Calu3 (cell line): ENCODE results near the gene PTGFRN. TPM values are rescaled to one million over a fixed set of nuclear protein-coding genes. Genes with fewer than 3 reads are reported as not detected.

Experiments
- BruUV-seq: library from RNA; stranded (reverse); fragments of 400-500 nt; replicated peaks from 2 replicates; lab custom pipeline; 2021; lab: Mats Ljungman, UMichigan
- CTCF ChIA-PET: fragments of 300-600 bp; sonication (Branson Sonifier 250); formaldehyde crosslinking; loops from one replicate; lab custom pipeline; 2022; ENCODE audit warnings: antibody characterized with exemption; lab: Charles Lee
- DNase-seq: peaks from one replicate; pipeline ENCODE4 v3.0.0; 2022
- H3K27ac Mint-ChIP-seq: one replicate; pipeline ENCODE4 v1.8.0; 2022; ENCODE audit warnings: mixed read lengths; ENCODE audit not compliant: unreplicated experiment
- H3K27me3 Mint-ChIP-seq: one replicate; pipeline ENCODE4 v1.8.0; 2022; ENCODE audit warnings: mixed read lengths; ENCODE audit not compliant: unreplicated experiment
- H3K36me3 Mint-ChIP-seq: one replicate; pipeline ENCODE4 v1.8.0; 2022; ENCODE audit warnings: mild to moderate bottlenecking, moderate library complexity, mixed read lengths; ENCODE audit not compliant: insufficient read depth, unreplicated experiment
- H3K4me1 Mint-ChIP-seq: one replicate; pipeline ENCODE4 v1.8.0; 2022; ENCODE audit warnings: mild to moderate bottlenecking, low read depth, mixed read lengths; ENCODE audit not compliant: unreplicated experiment
- H3K4me3 Mint-ChIP-seq: one replicate; pipeline ENCODE4 v1.8.0; 2022; ENCODE audit warnings: mild to moderate bottlenecking, low read depth, moderate library complexity, mixed read lengths; ENCODE audit not compliant: unreplicated experiment
- H3K9me3 Mint-ChIP-seq: one replicate; pipeline ENCODE4 v1.8.0; 2022; ENCODE audit warnings: low read depth, mixed read lengths; ENCODE audit not compliant: unreplicated experiment
- intact Hi-C: fragments of 100-400 bp; cut with micrococcal nuclease; formaldehyde crosslinking; loops from one replicate; pipeline ENCODE4 v1.10.0; 2022; ENCODE audit not compliant: unreplicated experiment
- total RNA-seq: library from RNA; stranded (reverse); gene quantifications from 2 replicates; pipeline ENCODE4 v1.2.3, GENCODE V29; 2022
- TF ChIP-seq, protein P1 (sequence below): fragments of 200-600 bp; IDR thresholded peaks from one replicate; pipeline ENCODE4 v1.8.0; 2022; ENCODE audit warnings: antibody characterized with exemption; ENCODE audit not compliant: unreplicated experiment

PTGFRN gene
- total RNA-seq, 1 experiment from 2014 or later = 44.6 TPM

DNA sequence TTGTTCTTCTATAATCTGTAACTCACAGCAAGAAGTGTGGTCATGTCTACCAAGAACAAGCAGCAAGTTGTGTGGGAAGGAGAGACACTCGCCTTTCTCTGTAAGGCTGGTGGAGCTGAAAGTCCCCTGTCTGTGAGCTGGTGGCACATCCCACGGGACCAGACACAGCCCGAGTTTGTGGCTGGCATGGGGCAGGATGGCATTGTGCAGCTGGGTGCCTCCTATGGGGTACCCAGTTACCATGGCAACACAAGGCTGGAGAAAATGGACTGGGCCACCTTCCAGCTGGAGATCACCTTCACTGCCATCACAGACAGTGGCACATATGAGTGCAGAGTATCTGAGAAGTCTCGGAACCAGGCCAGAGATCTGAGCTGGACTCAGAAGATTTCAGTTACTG, 107.3 kb downstream of the PTGFRN start:
- Mint-ChIP-seq H3K4me1 (no peaks in the 10 kb centered on the region), H3K27me3 (no peaks in the 10 kb centered on the region), H3K9me3 (no peaks in the 10 kb centered on the region), H3K36me3 (no peaks in the 10 kb centered on the region), H3K27ac (no peak overlapping the region), H3K4me3 (no peak overlapping the region)
- intact Hi-C loops = no loop called here
- no peak for DNase-seq
- BruUV-seq = no TSS peak
- TF ChIP-seq, protein P1, sequence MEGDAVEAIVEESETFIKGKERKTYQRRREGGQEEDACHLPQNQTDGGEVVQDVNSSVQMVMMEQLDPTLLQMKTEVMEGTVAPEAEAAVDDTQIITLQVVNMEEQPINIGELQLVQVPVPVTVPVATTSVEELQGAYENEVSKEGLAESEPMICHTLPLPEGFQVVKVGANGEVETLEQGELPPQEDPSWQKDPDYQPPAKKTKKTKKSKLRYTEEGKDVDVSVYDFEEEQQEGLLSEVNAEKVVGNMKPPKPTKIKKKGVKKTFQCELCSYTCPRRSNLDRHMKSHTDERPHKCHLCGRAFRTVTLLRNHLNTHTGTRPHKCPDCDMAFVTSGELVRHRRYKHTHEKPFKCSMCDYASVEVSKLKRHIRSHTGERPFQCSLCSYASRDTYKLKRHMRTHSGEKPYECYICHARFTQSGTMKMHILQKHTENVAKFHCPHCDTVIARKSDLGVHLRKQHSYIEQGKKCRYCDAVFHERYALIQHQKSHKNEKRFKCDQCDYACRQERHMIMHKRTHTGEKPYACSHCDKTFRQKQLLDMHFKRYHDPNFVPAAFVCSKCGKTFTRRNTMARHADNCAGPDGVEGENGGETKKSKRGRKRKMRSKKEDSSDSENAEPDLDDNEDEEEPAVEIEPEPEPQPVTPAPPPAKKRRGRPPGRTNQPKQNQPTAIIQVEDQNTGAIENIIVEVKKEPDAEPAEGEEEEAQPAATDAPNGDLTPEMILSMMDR = no peak
- CTCF ChIA-PET = no interaction called here

DNA sequence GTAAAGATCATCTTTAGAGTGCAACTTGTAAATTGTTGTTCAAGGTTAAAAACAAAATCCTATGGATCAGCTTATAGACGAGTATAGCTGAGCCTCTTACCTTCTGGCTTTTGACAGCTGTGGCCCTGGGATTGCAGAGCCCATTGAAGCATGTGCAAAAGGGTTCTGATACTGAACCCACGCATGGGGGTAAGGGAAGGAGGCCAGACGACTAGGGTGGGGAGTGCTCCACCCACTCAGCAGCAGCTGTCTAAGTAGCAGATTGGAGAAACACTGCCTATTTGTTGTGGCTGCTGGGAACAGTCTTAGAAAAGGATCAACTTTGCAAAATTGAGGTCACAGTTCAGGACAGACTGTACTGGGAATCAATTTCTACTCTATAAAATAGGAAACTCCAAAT, 107.9 kb downstream of the PTGFRN start:
- no peaks in the 10 kb centered on the region for H3K4me1 Mint-ChIP-seq
- H3K27ac Mint-ChIP-seq = no peak overlapping the region

DNA sequence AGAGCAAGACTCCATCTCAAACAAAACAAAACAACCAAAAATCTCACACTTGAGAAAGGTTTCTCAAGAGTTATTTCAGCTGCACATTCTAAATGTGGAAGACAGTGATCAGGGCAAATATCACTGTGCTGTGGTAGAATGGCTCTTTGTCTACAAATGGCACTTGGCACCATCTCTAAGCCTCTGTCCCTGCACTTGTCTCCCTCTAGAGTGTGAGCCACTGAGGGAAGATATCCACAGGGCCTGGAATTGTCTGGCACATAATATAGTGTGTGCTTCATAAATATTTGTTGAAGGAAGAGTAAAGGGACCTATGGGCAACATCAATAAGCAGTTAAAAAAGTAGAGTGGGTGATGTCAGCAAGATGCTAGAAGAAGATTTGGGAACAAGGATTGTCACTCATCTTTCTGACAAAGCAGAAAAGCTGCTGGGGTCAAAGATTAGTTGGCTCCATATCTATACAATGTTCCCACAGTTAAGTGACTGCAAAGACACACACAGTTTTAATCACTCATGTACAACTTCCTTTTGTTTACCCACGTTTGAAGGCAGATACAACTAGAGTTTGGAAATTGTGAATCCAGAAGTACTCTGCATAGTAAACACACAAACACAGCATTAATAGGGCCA, 110.9 kb downstream of the PTGFRN start:
- Mint-ChIP-seq H3K27ac (no peak overlapping the region), H3K27me3 (no peaks in the 10 kb centered on the region), H3K4me1 (no peaks in the 10 kb centered on the region), H3K9me3 (no peaks in the 10 kb centered on the region), H3K36me3 (no peaks in the 10 kb centered on the region), H3K4me3 (no peak overlapping the region)
- intact Hi-C loops = no loop called here
- CTCF ChIA-PET = no interaction called here
- TF ChIP-seq, protein P1 = no peak
- no peak for DNase-seq
- BruUV-seq = no TSS peak

More for the DNA sequence above, 107.9 kb downstream of the PTGFRN start:
- H3K27me3 Mint-ChIP-seq = no peaks in the 10 kb centered on the region
- no peak for DNase-seq
- no peaks in the 10 kb centered on the region for H3K9me3 Mint-ChIP-seq
- TF ChIP-seq, protein P1 = no peak
- no peak overlapping the region for H3K4me3 Mint-ChIP-seq
- intact Hi-C loops = no loop called here
- CTCF ChIA-PET = no interaction called here
- H3K36me3 Mint-ChIP-seq = no peaks in the 10 kb centered on the region
- BruUV-seq = no TSS peak

DNA sequence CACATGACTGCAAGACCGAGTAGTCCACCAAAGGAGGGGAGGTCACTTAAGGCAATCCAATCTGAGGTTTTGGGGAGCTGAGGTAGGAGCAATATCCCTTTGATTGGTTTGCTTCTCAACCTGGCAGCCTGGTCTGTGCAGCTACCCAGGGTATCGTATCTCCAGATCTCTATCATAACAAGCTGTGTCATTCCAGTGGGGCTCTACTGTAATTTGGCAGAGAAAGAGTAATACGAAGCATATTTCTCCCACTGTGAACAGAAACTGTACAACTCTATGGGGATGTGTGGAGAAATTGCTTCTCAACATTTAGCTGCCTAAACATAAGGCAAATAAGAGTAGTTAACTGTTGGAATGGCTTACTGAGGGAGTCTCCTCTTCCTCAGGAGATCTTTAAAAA, 112.4 kb downstream of the PTGFRN start:
- intact Hi-C loops = no loop called here
- H3K9me3 Mint-ChIP-seq = no peaks in the 10 kb centered on the region
- no peaks in the 10 kb centered on the region for H3K36me3 Mint-ChIP-seq
- no peak overlapping the region for H3K27ac Mint-ChIP-seq
- H3K4me3 Mint-ChIP-seq = no peak overlapping the region
- no peaks in the 10 kb centered on the region for H3K4me1 Mint-ChIP-seq
- DNase-seq = no peak
- TF ChIP-seq, protein P1 = no peak
- no peaks in the 10 kb centered on the region for H3K27me3 Mint-ChIP-seq
- CTCF ChIA-PET = no interaction called here
- BruUV-seq = no TSS peak
